Stimulated activated naive B cell treated with anti-CD40 and anti-IgM and Interleukin-4, amounts not matched to agents 10 μg/mL and 1 μg/mL and 100 μg/mL, for 72 hours (primary cell): Measurements from ENCODE around the gene KIAA1958.

Source experiments
- ATAC-seq, 2 donors: fragments of 150-1000 bp; cut with Tn5 transposase; replicated peaks; 2 replicates each; pipeline ENCODE4 v1.10.0; 2021; ENCODE audit warnings: moderate library complexity in 1 of 2
- DNase-seq: peaks from one replicate; pipeline ENCODE4 v3.0.0; 2021
- H3K27ac Mint-ChIP-seq: one replicate; pipeline ENCODE4 v1.8.0; 2022; ENCODE audit warnings: mild to moderate bottlenecking, mixed read lengths
- H3K27me3 Mint-ChIP-seq, 2 donors: one replicate each; pipeline ENCODE4 v1.8.0; 2022; ENCODE audit warnings: mixed read lengths in 2 of 2
- H3K36me3 Mint-ChIP-seq, 2 donors: one replicate each; pipeline ENCODE4 v1.8.0; 2022; ENCODE audit warnings: mixed read lengths in 2 of 2, mild to moderate bottlenecking in 1 of 2
- H3K4me1 Mint-ChIP-seq, 2 donors: one replicate each; pipeline ENCODE4 v1.8.0; 2022; ENCODE audit warnings: mixed read lengths in 2 of 2, mild to moderate bottlenecking in 1 of 2
- H3K4me3 Mint-ChIP-seq, 2 donors: one replicate each; pipeline ENCODE4 v1.8.0; 2022; ENCODE audit warnings: mild to moderate bottlenecking in 2 of 2, mixed read lengths in 2 of 2, moderate library complexity in 1 of 2
- H3K9me3 Mint-ChIP-seq, 2 donors: one replicate each; pipeline ENCODE4 v1.8.0; 2022; ENCODE audit warnings: mixed read lengths in 2 of 2, mild to moderate bottlenecking in 1 of 2

KIAA1958 gene

GRCh38 chr9:112529316-112529715 is 42.7 kb downstream of the KIAA1958 start:
- peaks cover 0 to 2% of the 10 kb centered on the region in 2 donors for H3K4me1 Mint-ChIP-seq
- H3K27ac Mint-ChIP-seq, result no peak overlapping the region
- H3K4me3 Mint-ChIP-seq, result no peak overlapping the region
- peaks cover 0 to 4% of the 10 kb centered on the region in 2 donors for H3K36me3 Mint-ChIP-seq
- no peak for DNase-seq
- H3K9me3 Mint-ChIP-seq, result no peaks in the 10 kb centered on the region
- no peaks in the 10 kb centered on the region for H3K27me3 Mint-ChIP-seq
- ATAC-seq, result no peak

GRCh38 chr9:112530751-112531205 is 44.2 kb downstream of the KIAA1958 start:
- Mint-ChIP-seq H3K4me1 (peaks cover 4 to 9% of the 10 kb centered on the region in 2 donors), H3K4me3 (no peak overlapping the region), H3K27ac (no peak overlapping the region), H3K27me3 (no peaks in the 10 kb centered on the region), H3K36me3 (peaks cover 2 to 4% of the 10 kb centered on the region in 2 donors), H3K9me3 (no peaks in the 10 kb centered on the region)
- ATAC-seq (no peak), DNase-seq (no peak)

GRCh38 chr9:112531666-112532282 is 45.1 kb downstream of the KIAA1958 start:
- DNase-seq (no peak), ATAC-seq (no peak)
- H3K36me3 Mint-ChIP-seq, result peaks cover 2 to 4% of the 10 kb centered on the region in 2 donors
- H3K27me3 Mint-ChIP-seq, result no peaks in the 10 kb centered on the region
- no peaks in the 10 kb centered on the region for H3K9me3 Mint-ChIP-seq
- H3K4me3 Mint-ChIP-seq, result no peak overlapping the region
- peaks cover 4 to 12% of the 10 kb centered on the region in 2 donors for H3K4me1 Mint-ChIP-seq
- H3K27ac Mint-ChIP-seq, result no peak overlapping the region

- ATAC-seq, result no peak
- Mint-ChIP-seq H3K9me3 (no peaks in the 10 kb centered on the region), H3K27ac (no peak overlapping the region), H3K4me3 (no peak overlapping the region), H3K27me3 (no peaks in the 10 kb centered on the region), H3K36me3 (peaks cover 2 to 4% of the 10 kb centered on the region in 2 donors), H3K4me1 (peaks cover 4 to 12% of the 10 kb centered on the region in 2 donors)
- no peak for DNase-seq
Measured at GRCh38 chr9:112532427-112532826, 45.8 kb downstream of the KIAA1958 start.

GRCh38 chr9:112533660-112534059 is 47.0 kb downstream of the KIAA1958 start:
- Mint-ChIP-seq H3K27ac (no peak overlapping the region), H3K36me3 (peaks cover 2 to 4% of the 10 kb centered on the region in 2 donors), H3K27me3 (no peaks in the 10 kb centered on the region), H3K4me3 (no peak overlapping the region), H3K4me1 (peaks cover 6 to 12% of the 10 kb centered on the region in 2 donors), H3K9me3 (no peaks in the 10 kb centered on the region)
- DNase-seq (no peak), ATAC-seq (no peak)

- H3K27me3 Mint-ChIP-seq, result no peaks in the 10 kb centered on the region
- no peaks in the 10 kb centered on the region for H3K9me3 Mint-ChIP-seq
Measured at GRCh38 chr9:112535301-112535700, 48.7 kb downstream of the KIAA1958 start.

GRCh38 chr9:112535811-112536210 is 49.2 kb downstream of the KIAA1958 start:
- Mint-ChIP-seq H3K27ac (no peak overlapping the region), H3K9me3 (no peaks in the 10 kb centered on the region), H3K4me1 (peaks cover 6 to 12% of the 10 kb centered on the region in 2 donors), H3K4me3 (no peak overlapping the region), H3K27me3 (no peaks in the 10 kb centered on the region), H3K36me3 (peaks cover 2 to 4% of the 10 kb centered on the region in 2 donors)
- DNase-seq (no peak), ATAC-seq (no peak)

More at GRCh38 chr9:112535301-112535700, 48.7 kb downstream of the KIAA1958 start:
- ATAC-seq (no peak), DNase-seq (no peak)
- H3K27ac Mint-ChIP-seq, result no peak overlapping the region
- H3K4me3 Mint-ChIP-seq, result no peak overlapping the region
- H3K4me1 Mint-ChIP-seq, result peaks cover 6 to 12% of the 10 kb centered on the region in 2 donors
- peaks cover 2 to 4% of the 10 kb centered on the region in 2 donors for H3K36me3 Mint-ChIP-seq

- Mint-ChIP-seq H3K27ac (no peak overlapping the region), H3K27me3 (no peaks in the 10 kb centered on the region), H3K36me3 (peaks cover 2 to 4% of the 10 kb centered on the region in 2 donors), H3K4me1 (peaks cover 6 to 12% of the 10 kb centered on the region in 2 donors), H3K9me3 (no peaks in the 10 kb centered on the region), H3K4me3 (no peak overlapping the region)
- ATAC-seq (no peak), DNase-seq (no peak)
Measured at GRCh38 chr9:112537561-112537960, 50.9 kb downstream of the KIAA1958 start.

GRCh38 chr9:112540800-112541199 is 54.2 kb downstream of the KIAA1958 start:
- no peak for DNase-seq
- ATAC-seq, result no peak
- Mint-ChIP-seq H3K27me3 (no peaks in the 10 kb centered on the region), H3K4me1 (peaks cover 4% of the 10 kb centered on the region in 2 donors), H3K36me3 (no peaks in the 10 kb centered on the region), H3K9me3 (no peaks in the 10 kb centered on the region), H3K4me3 (no peak overlapping the region), H3K27ac (no peak overlapping the region)

- H3K4me3 Mint-ChIP-seq, result no peak overlapping the region
- no peaks in the 10 kb centered on the region for H3K9me3 Mint-ChIP-seq
- H3K27ac Mint-ChIP-seq, result no peak overlapping the region
- no peaks in the 10 kb centered on the region for H3K36me3 Mint-ChIP-seq
- H3K4me1 Mint-ChIP-seq, result peaks cover 9% of the 10 kb centered on the region in 2 donors
- no peaks in the 10 kb centered on the region for H3K27me3 Mint-ChIP-seq
- no peak for ATAC-seq
- no peak for DNase-seq
Measured at GRCh38 chr9:112541685-112542084, 55.1 kb downstream of the KIAA1958 start.

GRCh38 chr9:112542593-112543292 is 56.1 kb downstream of the KIAA1958 start:
- H3K4me3 Mint-ChIP-seq, result no peak overlapping the region
- H3K9me3 Mint-ChIP-seq, result no peaks in the 10 kb centered on the region
- ATAC-seq (no peak), DNase-seq (no peak)
- peaks cover 9% of the 10 kb centered on the region in 2 donors for H3K4me1 Mint-ChIP-seq
- H3K27ac Mint-ChIP-seq, result no peak overlapping the region
- no peaks in the 10 kb centered on the region for H3K27me3 Mint-ChIP-seq
- no peaks in the 10 kb centered on the region for H3K36me3 Mint-ChIP-seq

GRCh38 chr9:112544477-112544876 is 57.9 kb downstream of the KIAA1958 start:
- Mint-ChIP-seq H3K27me3 (no peaks in the 10 kb centered on the region), H3K4me3 (no peak overlapping the region), H3K36me3 (no peaks in the 10 kb centered on the region), H3K9me3 (no peaks in the 10 kb centered on the region), H3K27ac (no peak overlapping the region), H3K4me1 (peaks cover 12 to 23% of the 10 kb centered on the region in 2 donors)
- no peak for DNase-seq
- ATAC-seq, result peak in 1 of 2 donors; percentile 27

- Mint-ChIP-seq H3K36me3 (no peaks in the 10 kb centered on the region), H3K27me3 (no peaks in the 10 kb centered on the region), H3K9me3 (no peaks in the 10 kb centered on the region), H3K4me1 (peaks cover 17 to 30% of the 10 kb centered on the region in 2 donors), H3K4me3 (no peak overlapping the region), H3K27ac (no peak overlapping the region)
- no peak for DNase-seq
- no peak for ATAC-seq
Measured at GRCh38 chr9:112545237-112545636, 58.6 kb downstream of the KIAA1958 start.

GRCh38 chr9:112546149-112547012 is 59.8 kb downstream of the KIAA1958 start:
- Mint-ChIP-seq H3K27me3 (no peaks in the 10 kb centered on the region), H3K4me3 (no peak overlapping the region), H3K36me3 (no peaks in the 10 kb centered on the region), H3K27ac (no peak overlapping the region), H3K4me1 (peaks cover 17 to 30% of the 10 kb centered on the region in 2 donors), H3K9me3 (no peaks in the 10 kb centered on the region)
- DNase-seq (peak; percentile 2), ATAC-seq (peak; percentile 84 to 91)
